ENCODE measurements around the gene TXNDC11.

Gene TXNDC11

GRCh38 chr16:11734653-11735043 is 8.0 kb downstream of the TXNDC11 start:
- H3K27me3 ChIP-seq (ENCODE audit: insufficient read depth, low read length): no peaks in the 10 kb centered on the region
- H3K27ac ChIP-seq (ENCODE audit: low read depth, low read length): no peak overlapping the region
- no peak overlapping the region for H3K4me3 ChIP-seq (ENCODE audit: low read depth, low read length)
- H3K79me2 ChIP-seq (ENCODE audit: control insufficient read depth, insufficient read depth, low read length, unreplicated experiment): peaks cover 36% of the 10 kb centered on the region
- H2AFZ ChIP-seq (ENCODE audit: low read length, unreplicated experiment): no peak overlapping the region
- no peaks in the 10 kb centered on the region for H3K4me1 ChIP-seq (ENCODE audit: control insufficient read depth, insufficient read depth, low read length, unreplicated experiment)
- H3K36me3 ChIP-seq (ENCODE audit: insufficient read depth, low read length): peaks cover 39% of the 10 kb centered on the region

- H3K27ac ChIP-seq (ENCODE audit: low read depth, low read length): no peak overlapping the region
- peaks cover 31% of the 10 kb centered on the region for H3K79me2 ChIP-seq (ENCODE audit: control insufficient read depth, insufficient read depth, low read length, unreplicated experiment)
- no peak overlapping the region for H3K4me3 ChIP-seq (ENCODE audit: low read depth, low read length)
- H2AFZ ChIP-seq (ENCODE audit: low read length, unreplicated experiment): no peak overlapping the region
- H3K4me1 ChIP-seq (ENCODE audit: control insufficient read depth, insufficient read depth, low read length, unreplicated experiment): no peaks in the 10 kb centered on the region
- H3K27me3 ChIP-seq (ENCODE audit: insufficient read depth, low read length): no peaks in the 10 kb centered on the region
- H3K36me3 ChIP-seq (ENCODE audit: insufficient read depth, low read length): peaks cover 41% of the 10 kb centered on the region
Measured at GRCh38 chr16:11734025-11734652, 8.5 kb downstream of the TXNDC11 start.

DNA sequence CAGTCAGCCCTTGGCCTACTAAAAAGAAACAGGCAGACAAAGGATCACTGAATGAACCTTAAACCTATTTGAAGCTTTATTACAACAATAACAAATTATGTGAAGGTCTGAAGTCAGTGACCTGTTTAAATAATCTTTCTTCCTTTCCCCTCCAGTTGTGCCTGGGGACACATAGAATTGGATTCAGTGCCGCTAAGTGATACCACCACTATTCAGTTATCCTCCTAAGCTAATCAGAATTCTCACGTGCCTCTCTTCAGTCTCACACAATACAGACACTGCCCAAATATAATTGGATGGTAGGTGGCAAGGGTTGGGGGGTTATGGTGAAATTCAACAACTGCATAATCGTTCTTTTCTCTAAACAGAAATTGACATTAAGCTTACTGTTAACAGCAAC is 11.4 kb downstream of the TXNDC11 start:
- Histone ChIP-seq H3K27ac (ENCODE audit: low read depth, low read length) (no peak overlapping the region), H3K36me3 (ENCODE audit: insufficient read depth, low read length) (peaks cover 36% of the 10 kb centered on the region), H3K79me2 (ENCODE audit: control insufficient read depth, insufficient read depth, low read length, unreplicated experiment) (peaks cover 10% of the 10 kb centered on the region), H3K4me3 (ENCODE audit: low read depth, low read length) (no peak overlapping the region), H3K27me3 (ENCODE audit: insufficient read depth, low read length) (no peaks in the 10 kb centered on the region), H2AFZ (ENCODE audit: low read length, unreplicated experiment) (no peak overlapping the region), H3K4me1 (ENCODE audit: control insufficient read depth, insufficient read depth, low read length, unreplicated experiment) (no peaks in the 10 kb centered on the region)

DNA sequence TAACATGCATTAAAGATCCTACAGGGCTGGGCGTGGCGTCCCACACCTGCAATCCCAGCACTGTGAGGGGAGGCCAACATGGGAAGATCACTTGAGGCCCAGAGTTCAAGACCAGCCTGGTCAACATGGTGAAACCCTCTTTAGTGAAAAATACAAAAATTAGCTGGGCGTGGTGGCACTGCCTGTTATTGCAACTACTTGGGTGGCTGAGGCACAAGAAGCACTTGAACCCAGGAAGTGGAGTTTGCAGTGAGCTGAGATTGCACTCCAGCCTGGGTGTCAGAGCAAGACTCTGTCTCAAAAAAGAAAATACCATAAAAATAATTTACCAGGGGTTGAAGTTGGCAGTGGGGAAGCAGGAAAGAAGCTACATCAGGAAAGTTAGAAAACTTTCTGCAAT is 12.9 kb downstream of the TXNDC11 start:
- Histone ChIP-seq H3K36me3 (ENCODE audit: insufficient read depth, low read length) (peaks cover 39% of the 10 kb centered on the region), H3K27ac (ENCODE audit: low read depth, low read length) (no peak overlapping the region), H3K79me2 (ENCODE audit: control insufficient read depth, insufficient read depth, low read length, unreplicated experiment) (peaks cover 5% of the 10 kb centered on the region)

DNA sequence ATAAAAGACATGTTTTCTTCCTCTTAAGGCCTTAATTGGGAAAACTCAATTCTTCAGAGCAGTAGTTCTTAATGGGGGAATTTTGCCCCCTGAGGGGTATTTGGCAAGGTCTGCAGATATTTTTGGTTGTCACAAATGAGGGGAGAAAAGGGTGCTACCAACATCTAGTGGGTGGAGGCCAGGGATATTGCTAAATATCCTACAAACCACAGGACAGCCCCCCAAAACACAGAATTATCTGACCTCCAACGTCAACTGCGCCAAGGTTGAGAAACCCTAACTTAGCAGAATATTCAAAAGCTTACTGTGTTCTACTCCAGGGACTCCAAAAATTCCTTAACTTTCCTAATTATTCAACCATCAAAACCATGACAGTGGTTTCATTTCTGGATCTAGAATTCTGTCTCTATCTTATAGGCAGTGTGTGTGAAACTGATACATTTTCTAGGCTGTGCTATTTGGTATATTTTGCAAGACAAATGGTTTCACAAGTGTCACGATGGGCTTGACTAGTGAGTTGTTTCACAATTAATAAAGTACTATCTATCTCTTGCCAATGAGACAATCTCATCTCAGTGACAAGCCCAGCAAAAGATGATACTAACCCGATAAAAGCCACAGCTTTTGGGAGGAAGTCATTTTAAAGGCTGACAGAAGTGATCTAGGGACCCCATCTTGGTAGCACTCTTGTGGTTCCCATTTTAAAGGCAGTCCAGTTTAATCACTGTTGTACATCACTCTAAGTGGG is 14.7 kb downstream of the TXNDC11 start:
- no peak overlapping the region for H3K27ac ChIP-seq (ENCODE audit: low read depth, low read length)
- no peaks in the 10 kb centered on the region for H3K4me1 ChIP-seq (ENCODE audit: control insufficient read depth, insufficient read depth, low read length, unreplicated experiment)
- peaks cover 37% of the 10 kb centered on the region for H3K36me3 ChIP-seq (ENCODE audit: insufficient read depth, low read length)
- no peak overlapping the region for H3K4me3 ChIP-seq (ENCODE audit: low read depth, low read length)
- H3K27me3 ChIP-seq (ENCODE audit: insufficient read depth, low read length): no peaks in the 10 kb centered on the region
- peaks cover 5% of the 10 kb centered on the region for H3K79me2 ChIP-seq (ENCODE audit: control insufficient read depth, insufficient read depth, low read length, unreplicated experiment)
- no peak overlapping the region for H2AFZ ChIP-seq (ENCODE audit: low read length, unreplicated experiment)

More for the DNA sequence above, 12.9 kb downstream of the TXNDC11 start:
- no peaks in the 10 kb centered on the region for H3K27me3 ChIP-seq (ENCODE audit: insufficient read depth, low read length)
- no peak overlapping the region for H3K4me3 ChIP-seq (ENCODE audit: low read depth, low read length)
- no peak overlapping the region for H2AFZ ChIP-seq (ENCODE audit: low read length, unreplicated experiment)
- H3K4me1 ChIP-seq (ENCODE audit: control insufficient read depth, insufficient read depth, low read length, unreplicated experiment): no peaks in the 10 kb centered on the region

DNA sequence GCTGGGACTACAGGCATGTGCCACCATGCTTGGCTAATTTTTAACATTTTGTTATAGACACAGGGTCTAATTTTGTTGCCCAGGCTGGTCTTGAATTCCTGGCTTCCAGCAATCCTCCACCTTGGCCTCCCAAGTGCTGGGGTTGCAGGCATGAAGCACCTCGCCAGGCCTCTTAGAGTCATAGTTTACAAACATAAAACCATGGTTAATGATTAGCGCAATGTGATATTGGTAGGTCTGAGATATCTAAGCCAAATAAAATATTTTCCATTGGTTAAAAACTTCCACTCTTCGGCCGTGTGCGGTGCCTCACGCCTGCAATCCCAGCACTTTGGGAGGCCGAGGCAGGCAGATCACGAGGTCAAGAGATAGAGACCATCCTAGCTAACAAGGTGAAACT is 16.6 kb downstream of the TXNDC11 start:
- Histone ChIP-seq H3K36me3 (ENCODE audit: insufficient read depth, low read length) (peaks cover 28% of the 10 kb centered on the region), H3K4me1 (ENCODE audit: control insufficient read depth, insufficient read depth, low read length, unreplicated experiment) (no peaks in the 10 kb centered on the region), H3K27ac (ENCODE audit: low read depth, low read length) (no peak overlapping the region), H3K79me2 (ENCODE audit: control insufficient read depth, insufficient read depth, low read length, unreplicated experiment) (peaks cover 5% of the 10 kb centered on the region), H3K4me3 (ENCODE audit: low read depth, low read length) (no peak overlapping the region), H3K27me3 (ENCODE audit: insufficient read depth, low read length) (no peaks in the 10 kb centered on the region), H2AFZ (ENCODE audit: low read length, unreplicated experiment) (no peak overlapping the region)

DNA sequence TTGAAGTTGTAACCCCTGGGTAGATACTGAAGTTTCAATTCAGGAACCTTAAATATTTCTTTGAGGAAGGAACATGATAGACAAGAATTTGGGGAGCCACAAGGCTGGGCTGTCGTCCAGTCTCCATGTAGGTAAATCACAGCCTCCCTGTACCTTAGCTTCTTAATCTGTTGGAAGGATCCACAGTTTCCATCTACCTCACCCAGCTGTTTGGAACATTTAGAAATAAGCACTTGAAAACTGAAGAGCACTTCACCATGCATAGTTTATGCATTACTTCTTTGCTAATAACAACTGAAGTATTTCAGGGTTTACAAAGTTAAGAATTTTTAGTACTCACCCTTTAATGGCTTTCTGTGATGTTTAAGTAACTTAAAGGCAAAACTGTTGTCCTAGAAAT is 17.2 kb downstream of the TXNDC11 start:
- H2AFZ ChIP-seq (ENCODE audit: low read length, unreplicated experiment): no peak overlapping the region
- H3K4me3 ChIP-seq (ENCODE audit: low read depth, low read length): no peak overlapping the region
- H3K27me3 ChIP-seq (ENCODE audit: insufficient read depth, low read length): no peaks in the 10 kb centered on the region
- H3K36me3 ChIP-seq (ENCODE audit: insufficient read depth, low read length): peaks cover 30% of the 10 kb centered on the region
- no peak overlapping the region for H3K27ac ChIP-seq (ENCODE audit: low read depth, low read length)
- peaks cover 5% of the 10 kb centered on the region for H3K79me2 ChIP-seq (ENCODE audit: control insufficient read depth, insufficient read depth, low read length, unreplicated experiment)
- H3K4me1 ChIP-seq (ENCODE audit: control insufficient read depth, insufficient read depth, low read length, unreplicated experiment): no peaks in the 10 kb centered on the region

DNA sequence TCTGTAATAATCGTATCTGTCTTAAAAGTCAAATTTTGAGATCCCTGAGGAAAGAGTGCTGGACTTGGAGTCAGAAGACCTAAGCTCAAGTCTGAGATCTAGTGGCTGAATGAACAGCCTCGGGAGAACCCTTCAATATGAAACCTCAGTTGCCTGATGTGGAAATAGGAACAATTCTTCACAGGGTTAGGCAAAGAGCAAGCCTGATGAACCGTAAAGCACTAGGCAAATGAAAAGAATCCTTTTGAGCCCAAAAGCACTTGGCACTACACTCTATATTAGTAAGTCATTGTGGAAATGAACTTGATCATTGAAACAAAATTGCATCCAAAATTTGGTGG is 20.2 kb downstream of the TXNDC11 start:
- H3K36me3 ChIP-seq (ENCODE audit: insufficient read depth, low read length): peaks cover 25% of the 10 kb centered on the region
- H3K4me3 ChIP-seq (ENCODE audit: low read depth, low read length): no peak overlapping the region
- H3K4me1 ChIP-seq (ENCODE audit: control insufficient read depth, insufficient read depth, low read length, unreplicated experiment): no peaks in the 10 kb centered on the region
- no peaks in the 10 kb centered on the region for H3K27me3 ChIP-seq (ENCODE audit: insufficient read depth, low read length)
- no peaks in the 10 kb centered on the region for H3K79me2 ChIP-seq (ENCODE audit: control insufficient read depth, insufficient read depth, low read length, unreplicated experiment)
- H2AFZ ChIP-seq (ENCODE audit: low read length, unreplicated experiment): no peak overlapping the region
- H3K27ac ChIP-seq (ENCODE audit: low read depth, low read length): no peak overlapping the region

DNA sequence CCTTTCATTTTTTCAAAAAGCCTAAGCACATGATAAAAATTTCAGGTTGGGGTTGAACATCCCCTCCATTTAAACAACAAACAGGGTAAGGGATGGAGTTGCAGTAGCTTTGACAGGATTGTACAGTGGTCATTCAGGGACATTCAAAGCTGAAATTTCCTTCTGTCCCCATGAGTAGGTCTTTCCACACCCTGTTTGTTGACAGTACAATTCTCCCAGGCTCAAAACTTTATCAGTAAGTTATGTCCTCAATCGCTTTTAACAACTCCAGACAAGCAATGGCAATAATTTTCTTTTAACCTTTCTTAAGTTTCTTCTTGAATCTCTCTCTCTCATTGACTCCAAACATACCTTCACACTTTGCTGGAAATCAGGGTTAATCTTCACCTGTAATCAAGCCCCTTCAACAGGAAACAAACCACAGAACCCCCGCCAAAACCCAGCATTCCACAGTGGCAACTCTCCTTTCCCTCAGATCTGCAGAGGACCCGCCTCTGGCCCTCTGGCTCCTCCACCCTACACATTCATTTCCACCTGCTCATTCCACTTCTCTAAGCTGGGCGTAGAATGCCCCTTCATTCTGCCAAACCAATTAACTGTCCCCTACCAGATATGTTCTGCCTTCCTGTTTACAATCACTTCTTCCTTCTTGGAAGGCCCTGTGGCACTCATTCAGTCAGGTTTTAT is 20.7 kb downstream of the TXNDC11 start:
- no peak overlapping the region for H3K4me3 ChIP-seq (ENCODE audit: low read depth, low read length)
- peaks cover 25% of the 10 kb centered on the region for H3K36me3 ChIP-seq (ENCODE audit: insufficient read depth, low read length)
- H3K4me1 ChIP-seq (ENCODE audit: control insufficient read depth, insufficient read depth, low read length, unreplicated experiment): no peaks in the 10 kb centered on the region
- H3K79me2 ChIP-seq (ENCODE audit: control insufficient read depth, insufficient read depth, low read length, unreplicated experiment): no peaks in the 10 kb centered on the region
- no peaks in the 10 kb centered on the region for H3K27me3 ChIP-seq (ENCODE audit: insufficient read depth, low read length)
- no peak overlapping the region for H2AFZ ChIP-seq (ENCODE audit: low read length, unreplicated experiment)
- no peak overlapping the region for H3K27ac ChIP-seq (ENCODE audit: low read depth, low read length)

GRCh38 chr16:11719762-11720161 is 22.9 kb downstream of the TXNDC11 start:
- H2AFZ ChIP-seq (ENCODE audit: low read length, unreplicated experiment): no peak overlapping the region
- H3K4me1 ChIP-seq (ENCODE audit: control insufficient read depth, insufficient read depth, low read length, unreplicated experiment): no peaks in the 10 kb centered on the region
- H3K27ac ChIP-seq (ENCODE audit: low read depth, low read length): no peak overlapping the region
- no peak overlapping the region for H3K4me3 ChIP-seq (ENCODE audit: low read depth, low read length)
- H3K27me3 ChIP-seq (ENCODE audit: insufficient read depth, low read length): no peaks in the 10 kb centered on the region
- H3K36me3 ChIP-seq (ENCODE audit: insufficient read depth, low read length): peaks cover 14% of the 10 kb centered on the region
- no peaks in the 10 kb centered on the region for H3K79me2 ChIP-seq (ENCODE audit: control insufficient read depth, insufficient read depth, low read length, unreplicated experiment)

DNA sequence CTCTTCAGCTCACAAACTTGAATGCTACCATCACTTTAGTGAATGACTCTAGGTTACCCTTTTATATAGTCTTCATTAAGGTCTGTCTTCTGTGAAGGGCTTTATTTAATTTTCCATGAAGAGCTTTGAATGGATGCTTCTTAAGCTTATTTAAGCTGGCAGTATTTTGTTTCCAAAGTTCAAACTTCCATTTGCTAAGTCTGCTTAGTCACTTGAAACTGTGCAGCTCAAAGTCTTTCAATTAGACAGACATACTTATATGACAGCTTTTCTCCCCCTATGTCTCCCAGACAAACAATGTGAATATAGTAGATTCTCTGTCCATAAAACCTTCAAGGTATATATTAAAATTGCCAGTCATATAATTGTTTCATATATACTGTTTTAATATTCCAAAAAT is 23.5 kb downstream of the TXNDC11 start:
- Histone ChIP-seq H2AFZ (ENCODE audit: low read length, unreplicated experiment) (no peak overlapping the region), H3K4me1 (ENCODE audit: control insufficient read depth, insufficient read depth, low read length, unreplicated experiment) (no peaks in the 10 kb centered on the region), H3K36me3 (ENCODE audit: insufficient read depth, low read length) (peaks cover 14% of the 10 kb centered on the region), H3K79me2 (ENCODE audit: control insufficient read depth, insufficient read depth, low read length, unreplicated experiment) (no peaks in the 10 kb centered on the region), H3K27me3 (ENCODE audit: insufficient read depth, low read length) (no peaks in the 10 kb centered on the region), H3K4me3 (ENCODE audit: low read depth, low read length) (no peak overlapping the region), H3K27ac (ENCODE audit: low read depth, low read length) (no peak overlapping the region)
